Adipose tissue (tissue), 3 donors: Measurements from ENCODE around the gene FGGY. TPM values are rescaled to one million over a fixed set of nuclear protein-coding genes. Genes with fewer than 3 reads are reported as not detected.
A peak's percentile ranks its signal among the peaks of the same experiment; 100 is the strongest.
"Not testable (repeated sequence)": the region's sequence is repeated elsewhere in the genome, so short reads cannot be mapped to it uniquely, and the experiment has no call there.

Experiments used
- H3K27ac ChIP-seq: one replicate; pipeline ENCODE4 v1.5.1; 2013; ENCODE audit warnings: low read depth, low read length
- WGBS, 3 donors: extraction: QIAGEN DNeasy Blood & Tissue Kit; methylation state at CpG; one replicate each; pipeline ENCODE4 v1.1.7; 2013; 5-methylcytosine and 5-hydroxymethylcytosine counted together
- polyA plus RNA-seq, 3 donors: library from polyadenylated mRNA; stranded (reverse); fragments of 200-250 nt; gene quantifications; one replicate each; pipeline ENCODE4 v1.2.3, GENCODE V29; 2013
- donor health status: healthy with polysubstance abuse.
- donor health status: Bipolar disorder and iron deficiency.
- donor health status: healthy.

FGGY gene
- polyA plus RNA-seq, 3 donors = 6.3 to 13.4 (median 12.8) TPM

DNA sequence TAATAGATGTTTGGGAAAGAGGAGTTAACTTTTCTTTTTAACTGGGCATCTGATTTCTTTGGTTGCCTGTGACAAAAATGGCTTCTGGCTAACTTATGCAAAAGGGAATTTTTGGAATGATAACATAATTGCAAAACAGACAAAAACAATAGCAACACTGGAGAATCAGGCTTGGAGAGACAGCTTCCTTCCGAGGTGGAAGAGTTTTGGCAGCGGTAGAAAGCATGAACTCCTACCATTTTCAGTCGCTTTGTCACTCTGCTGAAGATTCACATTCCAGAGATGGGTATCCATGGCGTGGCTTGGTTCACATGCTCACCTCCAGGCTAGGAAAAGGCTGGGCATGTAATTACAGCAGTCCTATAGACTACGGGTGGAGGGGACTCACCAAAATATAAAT, 17.2 kb upstream of the FGGY start:
- 74 to 89% (median 81%) methylated on average over 5 of the region's 5 CpGs for WGBS, 3 donors

DNA sequence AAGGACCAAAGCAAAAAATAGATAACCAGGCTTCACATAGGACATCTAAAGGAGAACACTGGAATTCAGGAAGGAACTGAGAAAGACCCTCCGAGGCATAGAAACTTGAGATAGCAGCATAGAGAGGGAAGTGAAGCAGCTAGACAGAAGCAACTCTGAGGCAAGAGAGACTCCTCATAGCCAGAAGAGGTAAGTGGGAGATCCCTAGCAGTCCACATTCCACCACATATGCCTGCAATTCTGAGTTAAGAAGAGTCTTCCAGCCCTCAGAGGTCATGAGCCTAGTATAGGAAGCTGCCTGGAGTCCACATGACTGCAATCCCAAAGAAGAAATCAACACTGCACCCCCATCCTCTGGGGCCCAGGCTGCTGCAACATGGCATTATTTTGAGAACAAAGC, 13.9 kb upstream of the FGGY start:
- no peak overlapping the region for H3K27ac ChIP-seq
- 53 to 96% (median 59%) methylated on average over 1 of the region's 1 CpG for WGBS, 3 donors

More for the DNA sequence above, 17.2 kb upstream of the FGGY start:
- H3K27ac ChIP-seq = no peak overlapping the region

DNA sequence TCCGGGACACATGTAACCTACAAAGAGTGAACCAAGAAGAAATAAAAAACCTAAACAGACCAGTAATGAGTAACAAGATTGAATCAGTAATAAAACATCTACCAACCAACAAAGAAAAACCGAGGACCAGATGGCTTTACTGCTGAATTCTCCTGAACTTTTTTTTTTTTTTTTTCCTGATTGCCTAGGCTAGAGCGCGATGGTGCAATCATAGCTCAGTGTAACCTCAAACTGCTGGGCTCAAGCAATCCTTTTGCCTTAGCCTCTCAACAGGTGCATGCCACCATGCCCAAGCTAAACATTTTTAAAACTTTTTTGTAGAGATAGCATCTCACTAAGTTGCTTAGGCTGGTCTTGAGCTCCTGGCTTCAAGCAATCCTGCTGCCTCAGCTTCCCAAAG, 11.2 kb upstream of the FGGY start:
- WGBS, 3 donors = 86 to 92% (median 92%) methylated on average over 4 of the region's 4 CpGs
- no peak overlapping the region for H3K27ac ChIP-seq

DNA sequence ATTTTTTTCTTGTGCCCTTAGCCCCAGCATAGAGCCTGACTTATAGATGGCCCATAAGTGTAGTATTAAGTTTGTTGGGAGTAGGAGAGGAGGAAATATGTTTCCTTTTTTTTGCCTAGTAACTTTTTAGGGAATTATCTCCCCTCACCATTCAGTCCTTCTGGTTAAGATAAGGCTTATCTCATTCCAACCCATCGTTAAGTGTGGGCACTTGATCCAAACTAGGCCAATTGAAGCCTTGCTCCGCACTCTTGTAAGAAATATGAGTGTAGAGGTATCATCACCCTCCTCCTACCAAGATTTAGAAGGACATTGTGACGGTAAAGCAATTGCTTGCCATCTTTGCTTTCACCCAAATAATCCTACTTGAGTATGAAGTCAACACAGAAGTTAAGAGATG, 8.8 kb upstream of the FGGY start:
- H3K27ac ChIP-seq = no peak overlapping the region
- WGBS, 3 donors = 72 to 91% (median 90%) methylated on average over 3 of the region's 3 CpGs

DNA sequence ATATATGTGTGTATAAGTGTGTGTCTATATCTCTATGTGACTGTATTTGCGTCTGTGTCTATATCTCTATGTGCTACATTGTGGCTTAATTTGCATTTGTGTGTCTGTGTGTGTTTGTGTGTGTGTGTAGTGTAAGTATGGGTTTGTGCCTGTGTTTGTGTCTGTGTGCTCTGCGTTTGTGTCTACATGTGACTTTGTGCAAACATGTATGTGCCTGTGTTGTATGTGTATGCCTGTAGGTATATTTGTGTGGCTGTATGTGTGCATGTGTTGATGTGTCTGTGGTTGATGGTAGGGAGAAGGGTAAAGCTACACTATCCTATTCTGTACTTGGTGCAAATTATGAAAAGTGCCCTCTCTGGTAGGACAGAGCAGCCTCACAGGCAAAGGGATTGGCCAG, 7.3 kb upstream of the FGGY start:
- WGBS, 3 donors = 97 to 100% (median 98%) methylated on average over 2 of the region's 2 CpGs
- H3K27ac ChIP-seq = no peak overlapping the region

DNA sequence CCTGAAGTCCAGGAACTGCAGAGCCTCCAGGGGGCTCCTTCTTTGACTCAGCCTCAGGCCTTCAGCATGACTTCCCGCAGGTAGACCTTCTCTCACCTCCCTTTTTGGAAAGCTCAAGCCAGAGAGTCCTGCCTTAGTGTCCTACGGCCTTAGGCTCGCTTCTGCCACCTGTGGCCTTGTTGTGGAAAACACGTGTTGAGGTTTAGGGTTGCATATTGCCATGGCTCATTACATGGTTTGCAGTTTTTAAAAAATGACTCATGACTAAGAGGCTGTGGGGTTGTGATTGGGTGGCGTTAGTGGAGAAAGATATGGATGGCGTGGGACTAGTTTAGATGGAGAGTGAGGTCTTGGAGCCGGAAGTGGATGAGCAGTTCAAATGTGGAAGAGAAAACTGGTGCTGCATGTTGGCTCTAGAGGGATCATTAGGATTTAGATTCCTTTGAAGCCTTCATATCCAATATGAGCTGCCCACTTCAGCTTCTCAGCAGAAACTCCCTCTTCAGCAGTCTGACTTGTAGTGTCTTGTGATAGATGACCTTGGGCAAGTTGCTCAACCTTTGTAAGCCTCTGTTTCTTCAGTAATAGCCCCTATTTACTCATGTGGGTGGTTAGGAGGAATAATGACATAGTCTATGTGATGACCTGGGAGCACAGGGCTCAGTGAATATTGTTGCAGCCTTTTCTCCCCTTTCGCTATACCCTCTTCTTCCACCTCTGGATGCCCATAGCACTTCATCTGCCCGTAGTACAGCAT, 6.5 kb upstream of the FGGY start:
- WGBS, 3 donors = 67 to 80% (median 77%) methylated on average over 9 of the region's 9 CpGs
- no peak overlapping the region for H3K27ac ChIP-seq

DNA sequence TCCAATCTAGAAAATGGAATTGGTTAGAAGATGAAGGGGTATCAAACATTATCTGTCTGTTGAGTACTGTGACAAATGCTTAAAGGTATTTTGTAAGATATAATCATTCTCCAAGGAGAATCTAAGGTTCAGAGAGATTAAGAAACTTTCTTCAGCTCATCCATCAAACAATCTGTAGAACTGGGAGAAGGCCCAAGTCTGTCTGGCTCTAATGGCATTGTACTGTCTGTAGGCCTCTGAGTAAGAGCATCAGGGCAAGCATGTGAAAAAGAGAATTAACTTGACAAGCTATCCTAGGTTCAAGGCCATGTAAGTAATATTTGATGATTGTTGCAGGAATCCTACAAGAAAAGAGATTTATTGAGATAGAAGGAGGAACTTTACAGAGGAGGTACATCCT, 5.3 kb upstream of the FGGY start:
- no peak overlapping the region for H3K27ac ChIP-seq

DNA sequence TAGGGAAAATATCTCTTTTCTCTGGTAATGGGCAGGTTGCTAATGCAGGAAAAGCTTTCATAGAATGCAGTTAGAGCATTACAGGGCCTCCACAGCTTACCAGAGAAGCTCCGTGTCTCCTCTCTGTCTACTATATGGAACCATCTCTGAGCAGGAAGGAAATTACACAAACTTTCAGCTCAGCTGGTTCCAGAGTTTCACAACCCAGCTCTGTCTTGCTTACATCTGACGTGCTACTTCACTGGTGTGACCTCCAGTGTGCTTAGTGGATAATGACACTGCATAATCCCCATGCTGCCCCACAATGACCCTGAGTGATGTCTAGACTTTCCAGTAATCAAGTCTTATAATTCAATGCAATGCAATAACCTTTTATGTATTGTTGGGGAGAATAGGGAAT, 4.3 kb upstream of the FGGY start:
- no peak overlapping the region for H3K27ac ChIP-seq
- 16 to 71% (median 24%) methylated on average over 2 of the region's 2 CpGs for WGBS, 3 donors

DNA sequence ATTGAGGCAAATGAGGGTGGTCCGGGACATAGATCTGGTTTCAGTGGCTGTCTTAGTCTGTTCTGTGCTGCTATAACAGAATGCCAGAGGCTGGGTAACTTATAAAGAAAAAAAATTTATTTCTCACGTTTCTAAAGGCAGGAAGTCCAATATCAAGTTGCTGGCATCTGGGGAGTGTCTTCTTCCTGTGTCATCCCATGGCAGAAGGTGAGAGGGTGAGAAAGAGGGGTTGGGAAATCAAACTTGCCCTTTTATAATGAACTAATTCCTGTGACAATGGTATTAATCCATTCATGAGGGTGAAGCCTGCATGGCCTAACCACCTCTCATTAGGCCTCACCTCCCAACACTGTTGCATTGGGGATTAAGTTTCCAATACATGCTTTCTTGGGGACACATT, 3.7 kb upstream of the FGGY start:
- 55 to 84% (median 58%) methylated on average over 2 of the region's 2 CpGs for WGBS, 3 donors
- peak overlapping the region; percentile 58 for H3K27ac ChIP-seq

DNA sequence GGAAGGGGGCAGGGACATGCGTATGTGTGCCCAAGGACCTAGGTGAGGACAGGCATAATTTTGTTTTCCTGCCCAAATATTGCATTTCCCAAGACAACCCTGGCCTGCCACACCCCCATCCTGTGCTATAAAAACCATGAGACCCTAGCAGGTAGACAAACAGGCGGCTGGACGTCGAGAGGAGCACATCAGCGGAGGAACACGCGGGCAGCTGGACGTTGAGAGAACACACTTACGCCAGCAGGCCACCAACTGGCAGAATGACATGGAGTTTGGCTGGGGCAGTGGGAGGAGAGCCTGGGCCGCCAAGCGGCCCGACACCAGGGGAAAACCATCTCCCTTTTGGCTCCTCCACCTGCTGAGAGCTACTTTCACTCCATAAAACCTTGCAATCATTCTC, 3.0 kb upstream of the FGGY start:
- no peak overlapping the region for H3K27ac ChIP-seq
- 93 to 95% (median 95%) methylated on average over 12 of the region's 12 CpGs for WGBS, 3 donors

DNA sequence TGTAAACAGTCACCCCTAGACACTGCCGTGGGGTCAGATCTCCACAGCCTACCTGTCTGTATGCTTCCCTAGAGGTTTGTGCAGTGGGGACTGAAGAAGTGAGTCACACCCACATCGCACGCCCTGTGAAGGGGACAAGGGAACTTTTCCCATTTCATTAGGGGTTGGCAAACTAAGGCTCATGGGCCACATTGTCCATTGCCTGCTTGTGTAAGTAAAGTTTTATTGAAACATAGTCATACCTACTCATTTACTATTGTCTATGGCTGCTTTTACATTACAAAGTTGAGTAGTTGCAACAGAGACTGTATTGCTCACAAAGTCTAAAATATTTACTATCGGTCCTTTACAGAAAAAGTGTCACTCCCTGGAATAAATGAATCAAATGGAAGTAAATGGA, 2.5 kb upstream of the FGGY start:
- WGBS, 3 donors = 99 to 100% (median 99%) methylated on average over 4 of the region's 4 CpGs
- H3K27ac ChIP-seq = no peak overlapping the region

DNA sequence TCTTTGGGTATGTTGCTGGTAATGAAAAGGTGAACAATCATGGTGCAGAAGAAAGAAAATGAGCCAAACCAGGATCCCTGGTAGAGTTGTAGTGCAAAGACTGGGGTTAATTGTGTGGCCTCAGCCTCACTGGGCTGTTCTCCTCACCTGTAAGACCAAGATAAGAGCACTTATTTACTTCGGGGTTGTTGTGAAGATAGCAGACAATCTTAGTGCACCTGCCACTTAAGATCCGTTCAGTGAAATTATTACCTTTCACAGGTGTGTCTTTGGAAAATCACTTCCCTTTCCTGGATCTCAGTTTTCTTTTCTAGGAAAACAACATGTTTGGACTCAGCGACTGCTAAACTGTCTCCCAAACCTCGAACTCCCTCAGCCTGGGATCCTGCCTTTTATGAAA, 1.3 kb upstream of the FGGY start:
- peak overlapping the region; percentile 79 for H3K27ac ChIP-seq
- WGBS, 3 donors = 19 to 44% (median 41%) methylated on average over 4 of the region's 4 CpGs

DNA sequence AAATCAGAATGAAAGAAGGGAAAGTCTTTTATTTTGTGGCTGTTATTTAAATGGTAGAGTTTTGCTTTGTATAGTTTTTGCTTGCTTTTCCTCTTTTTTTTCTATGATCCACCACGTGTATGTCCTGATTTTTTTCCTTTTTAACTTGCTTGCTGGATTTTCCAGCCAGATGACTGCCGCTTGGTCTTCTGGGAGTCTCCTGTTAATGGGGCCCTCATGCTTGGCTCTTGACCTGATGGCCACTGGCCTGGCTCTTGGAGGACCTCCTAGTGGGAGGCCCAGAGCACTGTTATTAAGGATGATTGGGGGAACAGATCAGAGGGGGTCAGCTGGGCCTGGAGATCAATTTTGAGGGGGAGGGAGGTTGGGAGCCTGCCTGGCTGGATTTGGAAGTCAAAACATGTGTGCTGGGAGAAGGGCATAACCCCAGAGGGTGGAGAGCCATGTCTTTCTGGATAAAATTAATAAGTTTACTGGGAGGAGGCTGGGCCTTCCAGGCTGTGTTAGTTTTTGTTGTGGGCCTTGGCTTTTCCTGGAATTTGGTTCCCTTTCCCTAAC, 1.2 kb downstream of the FGGY start:
- peak overlapping the region; percentile 53 for H3K27ac ChIP-seq
- WGBS, 3 donors = 55 to 67% (median 60%) methylated on average over 2 of the region's 2 CpGs

DNA sequence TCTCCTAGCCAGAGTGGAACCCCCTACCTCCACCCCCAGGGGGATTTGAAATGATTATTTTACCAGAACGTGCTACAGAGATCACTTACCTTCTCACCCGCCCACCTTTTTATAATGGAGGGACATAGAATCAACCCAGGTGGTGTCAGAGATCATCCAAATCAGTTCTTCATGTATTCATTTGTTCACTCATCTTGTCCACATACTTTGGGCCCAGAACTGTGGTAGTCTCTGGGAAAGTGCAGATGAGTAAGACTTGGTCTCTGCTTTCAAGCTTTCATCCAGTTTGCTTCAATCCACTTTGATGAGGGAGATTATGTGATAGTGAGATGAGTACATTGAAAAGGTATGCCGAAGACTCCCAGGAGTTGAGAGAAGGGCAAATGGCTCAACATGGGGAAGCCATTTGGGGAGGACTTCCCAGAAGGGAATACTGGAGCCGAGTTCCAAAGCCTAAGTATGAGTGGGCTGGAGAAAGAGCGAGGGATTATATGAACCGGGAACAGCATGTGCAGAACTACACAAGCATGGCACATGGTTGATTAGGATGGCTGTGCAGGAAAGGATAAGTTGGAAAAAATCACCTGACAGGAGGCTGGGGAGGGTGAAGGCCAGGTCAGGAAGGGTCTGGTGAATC, 1.9 kb downstream of the FGGY start:
- WGBS, 3 donors = 84 to 91% (median 85%) methylated on average over 6 of the region's 6 CpGs
- peak overlapping the region; percentile 23 for H3K27ac ChIP-seq

DNA sequence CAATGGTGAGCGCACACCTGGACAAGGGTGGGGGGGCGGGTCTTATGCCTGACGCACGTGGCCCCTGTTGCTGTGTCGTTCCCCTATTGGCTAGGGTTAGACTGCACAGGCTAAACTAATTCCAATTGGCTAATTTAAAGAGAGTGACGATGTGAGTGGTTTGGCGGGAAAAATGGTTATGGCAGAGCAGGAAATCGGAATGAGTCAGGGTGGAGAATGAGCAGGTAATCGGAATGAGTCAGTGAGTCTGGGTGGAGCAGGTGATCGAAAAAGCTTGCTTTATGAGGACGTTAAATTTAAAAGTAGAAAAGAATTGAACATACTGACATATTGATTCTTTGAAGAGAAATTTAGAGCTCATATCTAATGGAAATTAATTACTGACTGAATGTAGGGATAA, 2.8 kb downstream of the FGGY start:
- H3K27ac ChIP-seq = not testable (repeated sequence)
- WGBS, 3 donors = 95 to 97% (median 97%) methylated on average over 11 of the region's 11 CpGs

DNA sequence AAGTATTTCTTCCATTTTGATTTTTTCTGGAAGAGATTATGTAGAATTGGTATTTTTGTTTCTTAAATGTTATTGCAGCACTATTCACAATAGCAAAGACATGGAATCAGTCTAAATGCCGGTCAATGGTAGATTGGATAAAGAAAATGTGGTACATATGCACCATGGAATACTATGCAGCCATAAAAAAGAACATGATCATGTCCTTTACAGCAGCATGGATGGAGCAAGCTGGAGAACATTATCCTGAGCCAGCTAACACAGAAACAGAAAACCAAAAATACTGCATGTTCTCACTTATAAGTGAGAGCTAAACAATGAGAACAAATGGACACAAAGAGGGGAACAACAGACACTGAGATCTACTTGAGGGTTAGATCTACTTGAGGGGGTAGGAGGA, 5.4 kb downstream of the FGGY start:
- no peak overlapping the region for H3K27ac ChIP-seq
- WGBS, 3 donors = 98 to 100% (median 100%) methylated on average over 1 of the region's 1 CpG

DNA sequence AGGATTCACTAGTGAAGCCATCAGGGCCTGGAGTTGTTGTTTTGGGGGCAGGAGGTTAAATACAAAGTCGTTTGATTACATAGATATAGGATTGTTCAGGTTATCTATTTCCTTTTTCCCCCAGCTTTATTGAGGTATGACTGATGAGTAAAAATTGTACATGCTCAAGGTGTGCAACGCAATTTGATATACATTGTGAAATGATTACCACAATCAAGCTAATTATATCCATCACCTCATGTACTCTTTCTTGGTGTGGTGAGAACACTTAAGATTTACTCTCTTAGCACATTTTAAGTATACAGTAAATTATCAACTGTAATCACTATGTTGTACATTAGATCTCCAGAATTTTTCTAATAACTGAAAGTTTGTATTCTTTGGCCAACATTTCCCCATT, 6.0 kb downstream of the FGGY start:
- H3K27ac ChIP-seq = no peak overlapping the region
- 87 to 92% (median 91%) methylated on average over 2 of the region's 2 CpGs for WGBS, 3 donors

DNA sequence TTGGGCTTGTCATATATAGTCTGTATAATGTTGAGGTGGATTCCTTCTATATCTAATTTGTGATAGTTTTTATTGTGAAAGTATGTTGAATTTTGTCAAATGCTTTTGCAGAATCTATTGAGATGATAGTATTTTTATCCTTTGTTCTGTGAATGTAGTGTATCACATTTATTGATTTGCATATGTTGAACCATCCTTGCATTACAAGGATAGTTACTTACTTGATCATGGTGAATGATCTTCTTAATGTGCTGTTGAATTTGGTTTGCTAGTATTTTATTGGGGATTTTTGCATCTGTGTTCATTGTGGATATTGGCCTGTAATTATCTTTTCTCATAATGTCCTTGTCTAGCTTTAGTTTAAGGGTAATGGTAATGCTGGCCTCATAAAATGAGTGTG, 8.3 kb downstream of the FGGY start:
- no peak overlapping the region for H3K27ac ChIP-seq

DNA sequence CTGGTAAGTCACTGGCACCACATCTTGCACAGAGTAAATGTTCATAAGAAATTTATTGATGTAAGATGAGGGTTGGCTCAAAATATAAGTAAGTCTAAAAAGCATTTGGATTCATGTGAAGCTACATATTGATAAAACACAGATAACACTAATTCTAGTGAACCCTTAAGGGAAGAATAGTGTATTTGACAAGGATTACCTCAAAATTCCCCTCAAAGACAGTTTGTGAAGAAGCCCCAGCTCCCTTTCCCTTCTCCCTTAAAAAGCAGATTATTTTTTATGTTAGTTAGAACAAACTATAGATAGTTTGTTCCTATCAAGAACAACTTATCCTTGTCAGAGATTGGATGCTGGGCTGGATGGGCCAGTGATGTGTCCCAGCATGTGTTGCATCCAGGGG, 10.7 kb downstream of the FGGY start:
- H3K27ac ChIP-seq = no peak overlapping the region

DNA sequence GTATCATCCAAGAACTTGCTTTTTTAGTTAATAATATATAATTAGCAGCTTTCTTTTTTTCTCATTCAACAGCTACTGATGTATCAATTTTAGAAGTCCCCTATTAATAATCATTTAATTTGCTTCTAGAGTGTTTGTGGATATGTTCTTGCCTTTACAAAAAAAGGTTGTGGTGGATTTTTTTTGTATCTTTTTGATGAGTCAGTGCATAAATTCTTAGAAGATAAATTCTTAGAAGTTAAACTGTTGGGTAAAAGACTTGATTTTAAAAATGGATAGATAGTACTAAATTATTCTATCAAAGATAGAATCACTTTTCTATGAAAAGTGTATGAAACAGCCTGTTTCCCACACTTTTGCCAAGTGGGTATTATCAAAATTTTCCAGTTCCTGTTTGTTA, 11.9 kb downstream of the FGGY start:
- no peak overlapping the region for H3K27ac ChIP-seq
